Common myeloid progenitor, CD34-positive (primary cell): ENCODE data around the gene RNU2-63P.

Experiments used
- CTCF ChIA-PET: fragments of 350-600 bp; sonication (Branson Sonifier 250); formaldehyde crosslinking; loops from one replicate; lab custom pipeline; 2021; ENCODE audit warnings: antibody characterized with exemption; lab: Charles Lee
- POLR2A ChIA-PET: fragments of 350-600 bp; sonication (Branson Sonifier 250); formaldehyde crosslinking; loops from one replicate; lab custom pipeline; 2021; ENCODE audit warnings: antibody characterized with exemption; lab: Charles Lee
- DNase-seq, 3 donors: peaks; one replicate each; pipeline versions ENCODE4 v3.0.0 to v3.0.0-alpha.2; 2013
- H3K27ac ChIP-seq, 2 experiments: 1 replicate in 1 of 2; 2 replicates in 1 of 2; pipeline ENCODE4 v1.7.0; 2013; ENCODE audit warnings: inconsistent platforms in 2 of 2, low read length in 2 of 2, mild to moderate bottlenecking in 2 of 2, low read depth in 1 of 2, moderate library complexity in 1 of 2; ENCODE audit not compliant: severe bottlenecking in 2 of 2, insufficient read depth in 1 of 2, poor library complexity in 1 of 2
- H3K27me3 ChIP-seq, 5 experiments: replicated peaks in 2 of 5; 1 replicate in 3 of 5; 2 replicates in 2 of 5; pipeline versions ENCODE4 v1.6.1 to v1.7.0; 2013; ENCODE audit warnings: low read length in 4 of 5, mild to moderate bottlenecking in 2 of 5, moderate library complexity in 2 of 5, inconsistent platforms in 1 of 5; ENCODE audit not compliant: insufficient read depth in 5 of 5, control insufficient read depth in 4 of 5
- H3K36me3 ChIP-seq, 4 experiments: 1 replicate in 2 of 4; 2 replicates in 2 of 4; pipeline versions ENCODE4 v1.6.1 to v1.7.0; 2013; ENCODE audit warnings: low read length in 3 of 4, control low read depth in 1 of 4, mild to moderate bottlenecking in 1 of 4; ENCODE audit not compliant: control insufficient read depth in 4 of 4, insufficient read depth in 4 of 4
- H3K4me1 ChIP-seq, 4 experiments: 1 replicate in 3 of 4; 2 replicates in 1 of 4; pipeline versions ENCODE4 v1.6.1 to v1.7.1; 2013; ENCODE audit warnings: low read length in 3 of 4, mild to moderate bottlenecking in 3 of 4, control low read depth in 1 of 4, inconsistent platforms in 1 of 4, moderate library complexity in 1 of 4; ENCODE audit not compliant: control insufficient read depth in 4 of 4, insufficient read depth in 4 of 4; ENCODE audit errors: control extremely low read depth in 1 of 4
- H3K4me3 ChIP-seq, 7 experiments: 1 replicate in 4 of 7; 2 replicates in 3 of 7; pipeline versions ENCODE4 v1.5.1 to v1.7.0; 2013; ENCODE audit warnings: mild to moderate bottlenecking in 7 of 7, low read length in 6 of 7, moderate library complexity in 6 of 7, inconsistent platforms in 2 of 7, low read depth in 2 of 7, control low read depth in 1 of 7; ENCODE audit not compliant: insufficient read depth in 4 of 7, control insufficient read depth in 1 of 7; ENCODE audit errors: extremely low read depth in 1 of 7
- H3K9me3 ChIP-seq, 5 experiments: 1 replicate in 4 of 5; 2 replicates in 1 of 5; pipeline versions ENCODE4 v1.6.1 to v1.7.1; 2013; ENCODE audit warnings: low read length in 4 of 5, mild to moderate bottlenecking in 2 of 5, inconsistent platforms in 1 of 5, low read depth in 1 of 5, moderate library complexity in 1 of 5; ENCODE audit not compliant: control insufficient read depth in 4 of 5, insufficient read depth in 2 of 5; ENCODE audit errors: control extremely low read depth in 1 of 5
- WGBS: methylation state at CpG from one replicate; pipeline ENCODE4 v1.1.5; 2013; ENCODE audit not compliant: insufficient coverage; 5-methylcytosine and 5-hydroxymethylcytosine counted together

Gene RNU2-63P

DNA sequence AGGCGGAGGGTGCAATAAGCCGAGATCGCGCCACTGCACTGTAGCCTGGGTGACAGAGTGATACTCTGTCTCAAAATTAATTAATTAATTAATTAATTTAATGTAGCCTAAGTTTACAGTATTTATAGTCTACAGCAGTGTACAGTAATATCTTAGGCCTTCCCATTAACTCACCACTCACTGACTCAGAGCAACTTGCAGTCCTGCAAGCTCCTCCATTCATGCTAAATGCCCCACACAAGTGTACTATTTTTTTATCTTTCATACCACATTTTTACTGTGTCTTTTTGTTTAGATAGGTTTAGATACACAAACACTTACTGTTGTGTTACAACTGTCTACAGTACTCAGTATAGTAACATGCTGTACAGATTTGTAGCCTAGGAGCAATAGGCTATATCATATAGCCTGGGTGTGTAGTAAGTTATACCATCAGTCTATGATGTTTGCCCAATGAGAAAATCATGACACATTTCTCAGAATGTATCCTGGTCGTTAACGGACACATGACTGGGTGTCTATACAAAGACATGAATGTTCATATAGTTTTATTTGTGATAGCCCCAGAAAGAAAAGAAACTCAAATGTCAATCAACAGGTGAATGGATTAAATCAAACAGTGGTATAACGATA is 15.8 kb upstream of the RNU2-63P start:
- H3K4me1 ChIP-seq: peaks cover 0 to 11% (median 5%) of the 10 kb centered on the region in 4 experiments
- no peaks in the 10 kb centered on the region for H3K27me3 ChIP-seq
- no peak overlapping the region for H3K27ac ChIP-seq
- peaks cover 11 to 44% (median 38%) of the 10 kb centered on the region in 4 experiments for H3K36me3 ChIP-seq
- no peak for DNase-seq
- H3K4me3 ChIP-seq: no peak overlapping the region
- CTCF ChIA-PET: interaction anchor here (0.8 kb wide), 1 partner anchor 29 kb away, joined by 3 read pairs; no protein-coding TSS in a partner anchor
- POLR2A ChIA-PET: no interaction called here
- no peaks in the 10 kb centered on the region for H3K9me3 ChIP-seq
- 100% methylated on average over 1 of the region's 7 CpGs for WGBS

GRCh38 chr2:88028931-88029330 is 12.6 kb upstream of the RNU2-63P start:
- 100% methylated on average over 4 of the region's 4 CpGs for WGBS
- Histone ChIP-seq H3K9me3 (no peaks in the 10 kb centered on the region), H3K27me3 (no peaks in the 10 kb centered on the region), H3K4me3 (no peak overlapping the region), H3K4me1 (peaks cover 0 to 11% (median 5%) of the 10 kb centered on the region in 4 experiments), H3K27ac (no peak overlapping the region), H3K36me3 (peaks cover 11 to 33% (median 23%) of the 10 kb centered on the region in 4 experiments)
- CTCF ChIA-PET: interaction anchor here (2.5 kb wide), 1 partner anchor 32 kb away, joined by 7 read pairs; no protein-coding TSS in a partner anchor
- POLR2A ChIA-PET: no interaction called here
- DNase-seq: no peak

DNA sequence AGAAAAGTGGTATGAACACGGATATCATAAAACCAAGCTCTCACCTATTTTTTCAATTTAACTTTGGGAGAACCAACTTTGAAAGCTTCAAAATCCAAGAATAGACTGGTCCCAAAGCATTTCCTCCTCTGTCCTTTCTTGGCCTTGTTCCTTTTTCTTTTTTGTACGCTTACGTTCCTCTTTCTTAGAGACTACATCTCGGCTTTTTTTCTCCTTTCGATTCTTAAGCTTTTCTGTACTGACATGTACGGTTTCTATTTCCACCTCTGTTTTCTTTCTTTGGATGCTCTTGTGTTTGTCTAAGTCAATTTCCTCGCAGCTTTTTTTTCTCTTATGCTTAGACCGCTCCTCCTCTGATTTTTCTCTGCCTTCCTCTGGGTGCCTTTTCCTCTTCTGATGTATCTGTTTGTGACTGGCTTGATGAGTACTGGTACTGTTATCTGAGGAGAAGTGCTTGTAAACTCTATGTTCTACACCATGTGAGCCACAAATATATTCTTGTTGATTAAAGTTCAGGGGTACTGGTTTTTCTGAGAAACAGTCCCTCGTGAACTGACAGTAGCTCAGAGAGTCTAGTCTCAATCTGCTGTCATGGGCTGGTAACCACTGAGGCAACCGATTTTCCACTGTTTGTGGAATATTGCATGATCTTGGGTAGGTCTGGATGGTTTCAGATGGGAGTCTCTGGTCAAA is 11.5 kb upstream of the RNU2-63P start:
- ChIA-PET CTCF (interaction anchor here (0.7 to 2.5 kb wide), 2 partner anchors 33 to 133 kb away, joined by 3 to 7 read pairs; no protein-coding TSS in a partner anchor), POLR2A (interaction anchor here (0.9 kb wide), 1 partner anchor 11 kb away, joined by 4 read pairs; the partner anchor contains the start of gene RNU2-63P)
- no peaks in the 10 kb centered on the region for H3K9me3 ChIP-seq
- no peaks in the 10 kb centered on the region for H3K27me3 ChIP-seq
- DNase-seq: peak; percentile 40 to 65 (median 58)
- H3K4me1 ChIP-seq: peaks cover 0 to 11% (median 5%) of the 10 kb centered on the region in 4 experiments
- H3K4me3 ChIP-seq: peak overlapping the region in 5 of 7 experiments; percentile 32 to 73 (median 62)
- WGBS: 7% methylated on average over 7 of the region's 10 CpGs
- peak overlapping the region; percentile 9 to 71 for H3K27ac ChIP-seq
- peaks cover 11 to 26% (median 20%) of the 10 kb centered on the region in 4 experiments for H3K36me3 ChIP-seq

GRCh38 chr2:88024509-88024908 is 8.2 kb upstream of the RNU2-63P start:
- DNase-seq: no peak

DNA sequence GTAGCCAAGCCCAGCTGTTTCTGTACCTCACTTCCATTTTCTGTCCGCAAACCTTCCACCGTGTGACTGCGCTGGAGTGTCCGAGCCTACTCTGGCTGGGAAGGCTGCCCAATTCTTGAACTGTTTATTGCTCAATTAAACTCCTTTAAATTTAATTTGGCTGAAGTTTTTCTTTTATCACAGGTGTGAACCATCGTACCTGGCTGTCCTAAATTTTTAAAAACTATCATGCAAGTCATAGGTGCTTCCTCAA is 6.2 kb upstream of the RNU2-63P start:
- no peaks in the 10 kb centered on the region for H3K27me3 ChIP-seq
- no peak overlapping the region for H3K4me3 ChIP-seq
- peaks cover 0 to 2% (median 0%) of the 10 kb centered on the region in 4 experiments for H3K36me3 ChIP-seq
- ChIA-PET POLR2A (no interaction called here), CTCF (interaction anchor here (1.0 kb wide), 1 partner anchor 21 kb away, joined by 3 read pairs; no protein-coding TSS in a partner anchor)
- H3K4me1 ChIP-seq: peaks cover 0 to 5% (median under 1%) of the 10 kb centered on the region in 4 experiments
- peaks cover 0 to 3% (median 0%) of the 10 kb centered on the region in 5 experiments for H3K9me3 ChIP-seq
- H3K27ac ChIP-seq: no peak overlapping the region
- 93% methylated on average over 4 of the region's 5 CpGs for WGBS
- DNase-seq: no peak

More at GRCh38 chr2:88024509-88024908, 8.2 kb upstream of the RNU2-63P start:
- WGBS: 95% methylated on average over 6 of the region's 6 CpGs
- peaks cover 3 to 15% (median 5%) of the 10 kb centered on the region in 4 experiments for H3K36me3 ChIP-seq
- H3K27ac ChIP-seq: no peak overlapping the region
- H3K9me3 ChIP-seq: no peaks in the 10 kb centered on the region
- no peaks in the 10 kb centered on the region for H3K27me3 ChIP-seq
- no peak overlapping the region for H3K4me3 ChIP-seq
- peaks cover 0 to 11% (median 5%) of the 10 kb centered on the region in 4 experiments for H3K4me1 ChIP-seq
- ChIA-PET POLR2A (no interaction called here), CTCF (no interaction called here)

- ChIA-PET CTCF (interaction anchor here (1.2 kb wide), 1 partner anchor 40 kb away, joined by 3 read pairs; no protein-coding TSS in a partner anchor), POLR2A (no interaction called here)
- no peak overlapping the region for H3K27ac ChIP-seq
- H3K4me3 ChIP-seq: no peak overlapping the region
- H3K27me3 ChIP-seq: no peaks in the 10 kb centered on the region
- no peaks in the 10 kb centered on the region for H3K36me3 ChIP-seq
- H3K4me1 ChIP-seq: peaks cover 0 to 8% (median 2%) of the 10 kb centered on the region in 4 experiments
- H3K9me3 ChIP-seq: peaks cover 0 to 3% (median 0%) of the 10 kb centered on the region in 5 experiments
- no peak for DNase-seq
- WGBS: 100% methylated on average over 1 of the region's 3 CpGs
These were observed 3.6 kb upstream of the RNU2-63P start for GRCh38 chr2:88019985-88020384.
